ENCODE results near the gene ARHGEF2.

DNA sequence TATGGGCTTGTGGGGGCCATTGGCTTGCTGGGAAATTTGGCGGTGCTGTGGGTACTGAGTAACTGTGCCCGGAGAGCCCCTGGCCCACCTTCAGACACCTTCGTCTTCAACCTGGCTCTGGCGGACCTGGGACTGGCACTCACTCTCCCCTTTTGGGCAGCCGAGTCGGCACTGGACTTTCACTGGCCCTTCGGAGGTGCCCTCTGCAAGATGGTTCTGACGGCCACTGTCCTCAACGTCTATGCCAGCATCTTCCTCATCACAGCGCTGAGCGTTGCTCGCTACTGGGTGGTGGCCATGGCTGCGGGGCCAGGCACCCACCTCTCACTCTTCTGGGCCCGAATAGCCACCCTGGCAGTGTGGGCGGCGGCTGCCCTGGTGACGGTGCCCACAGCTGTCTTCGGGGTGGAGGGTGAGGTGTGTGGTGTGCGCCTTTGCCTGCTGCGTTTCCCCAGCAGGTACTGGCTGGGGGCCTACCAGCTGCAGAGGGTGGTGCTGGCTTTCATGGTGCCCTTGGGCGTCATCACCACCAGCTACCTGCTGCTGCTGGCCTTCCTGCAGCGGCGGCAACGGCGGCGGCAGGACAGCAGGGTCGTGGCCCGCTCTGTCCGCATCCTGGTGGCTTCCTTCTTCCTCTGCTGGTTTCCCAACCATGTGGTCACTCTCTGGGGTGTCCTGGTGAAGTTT lies 36.4 kb downstream of the ARHGEF2 start:
- no peak for TF ChIP-seq EZH2 (IDR thresholded peaks at IDR 0.05; ENCODE audit: borderline replicate concordance, insufficient read depth, low read depth, low read length, poor library complexity, severe bottlenecking)
- TF ChIP-seq, protein P1, sequence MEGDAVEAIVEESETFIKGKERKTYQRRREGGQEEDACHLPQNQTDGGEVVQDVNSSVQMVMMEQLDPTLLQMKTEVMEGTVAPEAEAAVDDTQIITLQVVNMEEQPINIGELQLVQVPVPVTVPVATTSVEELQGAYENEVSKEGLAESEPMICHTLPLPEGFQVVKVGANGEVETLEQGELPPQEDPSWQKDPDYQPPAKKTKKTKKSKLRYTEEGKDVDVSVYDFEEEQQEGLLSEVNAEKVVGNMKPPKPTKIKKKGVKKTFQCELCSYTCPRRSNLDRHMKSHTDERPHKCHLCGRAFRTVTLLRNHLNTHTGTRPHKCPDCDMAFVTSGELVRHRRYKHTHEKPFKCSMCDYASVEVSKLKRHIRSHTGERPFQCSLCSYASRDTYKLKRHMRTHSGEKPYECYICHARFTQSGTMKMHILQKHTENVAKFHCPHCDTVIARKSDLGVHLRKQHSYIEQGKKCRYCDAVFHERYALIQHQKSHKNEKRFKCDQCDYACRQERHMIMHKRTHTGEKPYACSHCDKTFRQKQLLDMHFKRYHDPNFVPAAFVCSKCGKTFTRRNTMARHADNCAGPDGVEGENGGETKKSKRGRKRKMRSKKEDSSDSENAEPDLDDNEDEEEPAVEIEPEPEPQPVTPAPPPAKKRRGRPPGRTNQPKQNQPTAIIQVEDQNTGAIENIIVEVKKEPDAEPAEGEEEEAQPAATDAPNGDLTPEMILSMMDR (IDR thresholded peaks at IDR 0.05), result no peak
